CD4-positive, alpha-beta T cell treated with Interleukin-15 for 4 hours (primary cell): Measurements from ENCODE around the gene ATF3.
"Not testable (repeated sequence)": the region's sequence is repeated elsewhere in the genome, so short reads cannot be mapped to it uniquely, and the experiment has no call there.

Source experiments
- DNase-seq: peaks from one replicate; pipeline ENCODE4 v3.0.0-alpha.2; 2020; ENCODE audit warnings: low spot score

The ATF3 gene

GRCh38 chr1:212628046-212628445 lies 19.5 kb downstream of the ATF3 start:
- DNase-seq = no peak

DNA sequence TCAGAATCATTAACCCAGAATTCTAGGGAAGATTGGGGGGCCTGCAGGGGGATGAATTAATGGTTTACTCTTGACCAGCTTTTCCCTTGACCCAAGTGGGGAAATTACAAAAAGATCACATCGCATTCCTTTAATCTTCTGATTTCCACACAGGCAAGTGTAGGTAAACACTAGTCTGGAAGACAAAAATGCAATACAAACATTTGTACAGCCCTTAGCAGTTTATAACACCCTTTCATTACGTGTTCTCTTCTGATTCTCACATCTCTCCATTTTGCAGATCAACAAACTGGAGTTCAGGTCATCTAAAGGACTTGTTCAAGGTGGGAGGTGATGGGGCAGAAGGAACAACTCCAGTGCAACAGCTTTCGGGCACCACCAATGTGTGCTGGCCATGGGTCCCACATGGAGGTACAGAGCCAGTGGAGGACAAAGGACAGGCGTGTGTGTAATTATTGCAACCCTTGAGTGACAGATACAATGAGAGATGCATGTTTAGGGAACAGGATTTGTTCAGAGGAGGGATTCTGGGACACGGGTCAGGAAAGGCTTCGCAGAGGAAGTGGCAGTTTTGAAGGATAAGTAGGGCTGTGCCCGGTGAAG lies 20.4 kb downstream of the ATF3 start:
- no peak for DNase-seq

DNA sequence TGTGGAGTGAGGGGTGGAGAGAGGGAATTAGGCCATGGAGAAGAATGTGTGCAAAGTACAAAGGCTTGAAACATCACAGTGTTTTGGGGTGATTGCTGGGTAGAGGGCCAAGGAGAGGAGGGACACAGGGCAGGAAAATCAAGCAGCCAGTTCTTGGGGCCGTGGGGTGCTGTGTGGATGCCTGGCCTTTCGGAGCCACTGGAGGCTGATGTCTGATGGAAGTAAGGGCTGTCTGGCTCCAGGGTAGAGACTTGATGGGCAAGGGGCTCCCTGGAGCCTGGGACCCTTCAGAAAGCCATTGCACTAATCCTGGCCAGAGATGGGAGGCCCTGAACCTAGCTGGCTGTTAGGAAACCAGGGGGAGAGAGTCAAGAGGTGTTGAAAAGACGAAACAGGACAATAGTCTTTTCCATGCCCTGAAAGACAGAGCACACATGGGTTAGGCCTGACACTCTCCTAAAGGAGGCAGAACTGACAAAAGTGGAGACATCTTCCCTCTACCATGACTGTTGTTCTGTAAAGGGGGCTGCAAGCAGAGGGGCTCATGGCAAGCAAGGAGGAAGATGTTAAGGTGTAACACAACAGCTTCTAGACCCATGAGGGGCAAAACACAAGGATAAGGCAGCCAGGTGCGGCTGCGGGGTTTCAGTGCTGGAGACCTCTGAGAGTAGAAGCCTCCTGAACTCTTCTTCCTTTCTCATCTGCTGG lies 21.0 kb downstream of the ATF3 start:
- no peak for DNase-seq

DNA sequence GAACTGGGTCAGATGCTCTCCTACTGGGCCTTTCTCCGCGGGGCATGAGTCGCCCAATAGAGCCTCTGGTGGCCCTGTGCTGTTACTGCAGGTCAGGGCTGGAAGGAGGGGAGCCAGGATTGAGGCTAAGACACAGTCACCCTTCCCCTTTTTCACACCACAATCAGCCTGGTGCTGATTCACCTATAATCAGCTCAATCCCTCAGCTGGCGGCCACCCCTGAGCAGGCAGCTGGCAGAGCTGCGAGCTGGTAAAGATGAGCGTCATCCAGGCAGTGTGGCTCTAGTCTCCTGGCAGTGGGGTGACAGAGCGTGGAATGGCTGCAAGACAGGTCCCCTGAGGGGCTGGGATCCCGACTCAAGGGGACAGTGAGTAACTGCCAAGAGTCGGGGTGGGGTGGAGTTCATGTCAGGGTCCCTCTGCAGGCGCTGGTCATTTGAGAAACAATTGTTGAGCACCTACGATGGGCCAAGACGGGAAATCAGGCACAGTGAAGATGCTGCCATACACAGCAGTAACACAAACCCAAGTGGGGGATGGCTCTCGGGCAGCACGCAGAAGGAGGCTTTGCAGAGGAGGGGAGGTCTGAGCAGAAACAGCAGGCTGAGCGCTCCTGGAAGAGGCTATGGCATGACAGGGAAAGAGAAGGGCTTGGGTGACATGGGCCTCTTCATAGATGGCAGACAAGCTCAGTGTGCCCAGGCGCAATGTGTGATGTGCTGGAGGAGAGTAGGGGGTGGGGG lies 21.8 kb downstream of the ATF3 start:
- peak; percentile 70 for DNase-seq

DNA sequence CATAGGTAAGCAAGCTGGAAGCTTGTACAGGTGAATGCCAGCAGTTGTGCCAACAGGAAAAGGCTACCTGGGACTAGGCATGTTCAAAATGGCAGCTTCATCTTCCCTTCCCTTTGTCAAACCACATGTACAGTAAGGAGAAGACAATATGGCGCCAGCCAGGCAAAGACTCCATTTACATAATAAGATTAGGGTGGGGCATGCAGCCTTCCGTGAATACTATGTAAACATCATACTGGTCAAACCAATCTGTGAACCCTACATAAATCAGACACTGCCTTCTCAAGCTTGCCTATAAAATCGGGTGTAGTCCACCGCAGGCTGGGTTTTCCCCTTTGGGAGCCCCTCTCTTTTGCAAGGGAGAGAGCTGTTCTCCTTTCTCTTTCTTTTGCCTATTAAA lies 24.6 kb downstream of the ATF3 start:
- no peak for DNase-seq

DNA sequence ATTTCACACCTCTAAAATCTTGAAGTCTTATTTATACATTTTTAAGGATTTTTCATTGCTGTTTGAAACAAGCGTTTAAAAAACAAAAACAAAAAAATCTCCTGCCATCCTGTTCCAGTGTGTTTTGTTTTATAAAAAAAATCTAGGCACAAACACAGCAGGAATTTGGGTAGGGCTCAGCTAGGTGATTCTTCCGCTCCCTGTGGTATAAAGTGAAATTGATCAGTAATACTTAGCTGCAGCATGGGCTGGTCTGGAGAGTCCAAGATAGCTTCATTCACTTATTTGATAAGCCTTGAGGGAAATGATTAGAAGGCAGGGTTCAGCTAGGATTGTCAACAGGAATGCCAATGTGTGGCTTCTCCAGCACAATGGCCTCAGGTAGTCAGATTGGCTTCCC lies 25.7 kb downstream of the ATF3 start:
- DNase-seq = no peak

- peak; percentile 13 for DNase-seq
Measured at GRCh38 chr1:212635141-212635631, 26.6 kb downstream of the ATF3 start.

- DNase-seq = no peak
Measured at GRCh38 chr1:212637902-212638301, 29.3 kb downstream of the ATF3 start.

DNA sequence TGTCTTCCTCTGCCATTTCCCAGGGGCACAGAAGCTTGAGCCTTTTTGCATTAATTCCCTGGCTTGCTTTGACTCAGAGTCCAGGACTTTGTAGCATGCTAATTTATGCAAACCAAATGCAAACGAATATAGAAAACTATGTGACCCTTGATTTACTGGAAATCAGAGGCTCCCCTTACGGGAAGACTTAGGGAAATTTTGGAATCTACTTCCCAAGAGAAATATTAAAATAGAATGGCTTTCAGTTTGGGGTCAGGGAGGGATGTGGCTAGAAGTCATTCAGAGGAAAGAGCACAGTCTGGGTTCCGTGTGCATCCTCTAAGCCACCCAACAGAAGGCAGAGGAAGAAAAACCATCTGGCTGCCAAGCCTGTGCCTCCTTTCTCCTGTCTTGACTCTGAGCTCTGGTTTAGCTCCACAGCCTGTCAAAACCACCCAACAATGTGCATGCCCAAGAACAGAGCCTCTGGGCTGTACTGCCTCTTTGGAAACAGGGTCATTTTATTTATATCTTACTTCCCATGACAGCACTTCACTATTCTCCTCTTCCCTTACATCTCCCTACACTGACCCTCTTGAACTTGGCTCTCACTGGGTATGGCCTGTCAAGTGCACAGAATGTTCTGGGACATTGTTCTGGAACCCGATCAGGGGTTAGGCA lies 30.1 kb downstream of the ATF3 start:
- no peak for DNase-seq

DNA sequence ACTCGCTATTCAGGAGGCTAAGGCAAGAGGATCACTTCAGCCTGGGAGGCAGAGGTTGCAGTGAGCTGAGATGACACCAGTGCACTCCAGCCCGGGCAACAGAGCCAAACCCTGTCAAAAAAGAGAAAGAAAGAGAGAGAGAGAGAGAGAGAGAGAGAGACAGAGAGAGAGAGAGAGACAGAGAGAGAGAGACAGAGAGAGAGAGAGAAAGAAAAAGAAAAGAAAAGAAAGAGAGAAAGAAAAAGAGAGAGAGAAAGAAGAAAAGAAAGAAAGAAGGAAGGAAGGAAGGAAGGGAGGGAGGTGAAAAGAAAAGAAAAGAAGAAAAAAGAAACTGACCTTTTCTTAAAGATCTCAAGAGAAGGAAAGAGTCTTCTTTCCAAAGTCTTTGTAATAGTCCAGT lies 31.0 kb downstream of the ATF3 start:
- not testable (repeated sequence) for DNase-seq

- no peak for DNase-seq
Measured at GRCh38 chr1:212640223-212640878, 31.8 kb downstream of the ATF3 start.

DNA sequence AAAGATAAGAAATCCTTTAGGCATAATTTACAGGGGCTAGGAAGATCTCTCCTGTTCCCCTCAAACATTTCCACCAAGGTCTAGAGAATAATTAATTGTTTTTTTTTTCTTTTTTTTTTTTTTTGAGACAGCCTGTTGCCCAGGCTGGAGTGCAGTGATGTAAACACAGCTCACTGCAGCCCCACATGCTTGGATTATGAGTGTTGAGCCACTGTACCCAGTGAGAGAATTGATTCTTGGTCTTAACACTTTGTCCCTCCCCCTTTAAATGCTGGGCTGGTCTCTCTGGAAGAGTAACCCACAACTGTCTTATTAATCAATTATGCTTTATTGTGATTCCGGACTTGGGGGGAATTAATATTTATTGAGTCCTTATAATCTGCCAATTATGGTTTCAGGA lies 33.4 kb downstream of the ATF3 start:
- DNase-seq = no peak

- DNase-seq = no peak
Measured at GRCh38 chr1:212643877-212644276, 35.3 kb downstream of the ATF3 start.

GRCh38 chr1:212644866-212645545 lies 36.4 kb downstream of the ATF3 start:
- DNase-seq = no peak

DNA sequence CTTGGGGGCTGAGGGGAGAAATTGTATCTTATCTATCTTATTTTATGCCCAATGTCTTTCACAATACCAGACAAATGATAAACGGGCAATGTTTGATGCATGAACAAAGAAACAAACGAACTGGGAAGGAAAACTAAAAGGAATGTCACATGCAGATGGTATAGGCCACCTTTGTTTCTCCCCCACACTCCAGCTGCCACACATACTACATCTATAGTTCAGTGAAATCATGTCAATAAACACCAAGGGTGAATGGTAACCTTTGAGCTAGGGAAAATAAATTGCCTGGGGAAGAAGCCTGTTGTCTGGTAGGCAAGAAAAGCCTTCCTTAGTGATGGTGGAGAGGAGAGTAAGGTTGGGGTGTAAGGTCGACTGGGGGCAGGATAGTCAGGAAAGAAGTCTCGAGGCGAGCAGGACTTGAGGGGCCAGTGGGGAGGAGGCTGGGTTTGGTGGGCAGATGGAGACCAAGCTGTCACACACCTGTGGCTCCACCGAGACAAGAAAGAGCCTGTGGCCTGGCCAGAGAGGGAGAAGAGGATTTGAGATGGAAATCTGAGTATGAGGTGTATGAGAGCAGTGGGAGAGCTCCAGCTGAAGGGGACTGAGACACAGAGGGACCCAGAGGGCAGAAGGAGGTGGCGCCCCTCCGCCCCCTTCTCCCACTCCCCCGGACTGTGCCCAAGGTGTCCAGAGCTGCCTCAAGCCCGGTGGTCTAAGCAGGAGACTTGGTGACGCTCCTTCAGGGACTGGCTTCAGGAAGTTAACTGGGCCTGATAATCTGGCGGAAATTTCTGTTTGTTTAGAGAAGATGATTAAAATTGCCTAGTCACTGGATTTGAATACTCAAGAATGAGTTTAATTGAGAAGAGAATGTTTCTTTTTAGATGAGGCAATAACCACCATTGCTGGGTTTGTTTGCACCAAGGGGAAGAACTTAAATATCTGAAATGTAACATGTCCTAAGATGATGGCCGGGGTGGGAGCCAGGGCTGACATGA lies 37.3 kb downstream of the ATF3 start:
- DNase-seq = no peak

DNA sequence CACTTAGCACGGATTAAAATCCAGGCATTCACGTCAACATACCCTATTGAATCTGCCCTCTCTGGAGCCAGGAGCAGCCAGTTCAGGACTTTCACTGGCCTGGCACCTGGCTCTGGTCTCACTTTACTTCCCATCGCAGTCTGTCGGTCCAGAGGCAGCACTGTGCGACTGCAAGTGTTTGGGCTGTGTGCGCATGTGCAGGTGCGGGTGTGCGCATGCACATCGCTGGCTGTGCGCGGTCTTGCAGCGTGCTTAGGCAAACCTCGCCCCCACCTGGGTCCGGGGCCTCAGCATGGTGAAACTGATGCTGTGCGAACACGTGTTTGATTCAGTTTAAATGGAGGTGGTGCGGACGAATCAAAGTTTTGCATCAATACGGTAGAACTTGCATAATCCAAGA lies 38.0 kb downstream of the ATF3 start:
- no peak for DNase-seq

DNA sequence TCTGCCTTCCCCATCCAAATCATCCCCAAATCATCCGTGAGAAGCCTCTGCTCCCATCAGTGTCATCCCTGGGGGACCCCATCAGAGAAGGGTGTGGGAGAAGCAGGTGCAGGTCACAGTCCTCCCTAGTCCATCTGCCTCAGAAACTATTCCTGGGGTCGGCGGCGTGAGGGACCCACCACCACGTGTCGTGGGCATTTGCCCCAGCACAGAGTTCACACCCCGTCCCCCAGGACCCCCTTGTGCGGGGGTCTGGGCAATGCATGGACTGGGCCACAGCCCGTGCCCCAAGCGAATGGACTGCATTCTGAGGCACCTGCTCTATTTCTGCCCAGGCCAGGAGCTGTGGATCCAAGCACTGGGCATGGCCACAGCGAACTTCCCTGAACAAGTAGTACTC lies 38.4 kb downstream of the ATF3 start:
- no peak for DNase-seq

GRCh38 chr1:212648431-212648830 lies 39.9 kb downstream of the ATF3 start:
- no peak for DNase-seq

DNA sequence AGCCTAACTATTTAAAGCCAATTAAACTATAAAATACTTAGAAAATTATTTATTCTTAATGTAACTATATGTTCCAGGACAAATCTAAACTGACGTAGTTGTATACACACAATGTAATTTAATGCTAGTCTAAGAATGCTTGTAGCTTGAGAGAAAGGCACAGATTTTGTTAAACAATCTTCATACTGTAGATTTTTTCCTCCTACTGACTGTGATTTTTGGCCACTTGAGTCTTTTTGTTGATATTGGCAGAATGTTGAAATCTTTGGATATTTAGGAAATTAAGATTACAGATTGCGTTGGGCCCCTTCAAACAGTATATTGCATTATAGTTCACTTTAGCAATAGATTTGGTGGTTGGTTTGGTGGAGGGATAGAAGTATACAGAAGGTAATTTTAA lies 40.5 kb downstream of the ATF3 start:
- no peak for DNase-seq

DNA sequence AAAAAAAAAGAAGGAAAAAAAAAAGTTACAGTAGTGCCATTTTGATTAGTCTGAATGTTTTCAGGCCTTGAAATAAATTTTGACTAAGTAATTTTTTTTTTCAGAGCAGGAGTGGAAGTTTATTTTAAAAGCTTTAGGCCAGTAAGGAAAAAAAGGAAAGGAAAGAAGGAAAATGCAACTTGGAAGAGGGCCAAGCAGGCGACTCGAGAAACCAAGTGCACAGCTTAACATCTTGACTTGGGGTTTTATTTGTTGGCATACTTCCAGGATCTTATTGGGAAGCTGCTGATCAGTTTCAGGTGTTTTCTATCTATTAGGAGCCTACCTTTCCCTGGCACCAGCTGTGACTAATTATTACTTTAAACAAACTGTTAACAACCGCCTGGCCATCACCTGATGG lies 41.7 kb downstream of the ATF3 start:
- DNase-seq = no peak
